SK-N-SH treated with all-trans-retinoic acid at 6 μM for 48 hours (cell line): Measurements from ENCODE around the gene RAI2.

Source experiments
- GLIS3 ChIP-seq: fragments of 250-450 bp; sonication (Bioruptor Pico); IDR thresholded peaks from 2 replicates; pipeline ENCODE4 v1.5.0; 2020; ENCODE audit warnings: mild to moderate bottlenecking, moderate library complexity
- PATZ1 ChIP-seq: fragments of 250-450 bp; sonication (Bioruptor Pico); IDR thresholded peaks from 2 replicates; pipeline ENCODE4 v1.8.0; 2020; ENCODE audit warnings: mild to moderate bottlenecking, moderate library complexity, borderline replicate concordance
- RARB ChIP-seq: fragments of 250-450 bp; sonication (Bioruptor Pico); IDR thresholded peaks from 2 replicates; pipeline ENCODE4 v1.8.0; 2021; ENCODE audit warnings: mild to moderate bottlenecking, moderate library complexity
- ZC3H10 ChIP-seq: fragments of 250-450 bp; sonication (Bioruptor Pico); IDR thresholded peaks from 2 replicates; pipeline ENCODE4 v1.5.1; 2021; ENCODE audit warnings: mild to moderate bottlenecking, moderate library complexity
- ZFP30 ChIP-seq: fragments of 450-650 bp; formaldehyde crosslinking; IDR thresholded peaks from 2 replicates; pipeline ENCODE4 v1.5.0; 2022; ENCODE audit warnings: mild to moderate bottlenecking, moderate library complexity
- ZNF70 ChIP-seq: fragments of 450-650 bp; formaldehyde crosslinking; IDR thresholded peaks from 2 replicates; pipeline ENCODE4 v1.5.0; 2020; ENCODE audit warnings: mild to moderate bottlenecking, moderate library complexity
- ZNF8 ChIP-seq: fragments of 450-650 bp; formaldehyde crosslinking; IDR thresholded peaks from 2 replicates; pipeline ENCODE4 v1.5.0; 2020; ENCODE audit warnings: mild to moderate bottlenecking, moderate library complexity

- TF ChIP-seq ZNF8 (CRISPR knock-in tag) (no peak), ZC3H10 (no peak), ZFP30 (CRISPR knock-in tag) (no peak), PATZ1 (no peak), GLIS3 (CRISPR knock-in tag) (no peak), ZNF70 (CRISPR knock-in tag) (no peak), RARB (CRISPR knock-in tag) (no peak)
Observed at GRCh38 chrX:17826609-17827496, 34.2 kb downstream of the RAI2 start.
